RWPE2 (cell line): Measurements from ENCODE around the gene CBR3.

ENCODE experiments used
- ATAC-seq: fragments of 200-7000 bp; cut with Tn5 transposase; 3 replicates; pipeline ENCODE4 v1.9.1; 2021; ENCODE audit warnings: low read depth
- DNase-seq: peaks from one replicate; pipeline ENCODE4 v3.0.0-alpha.2; 2020; ENCODE audit warnings: low spot score
- H3K27ac ChIP-seq: fragments of 450-650 bp; 2 replicates; pipeline ENCODE4 v1.5.1; 2017; ENCODE audit warnings: mild to moderate bottlenecking; ENCODE audit not compliant: poor library complexity, severe bottlenecking
- H3K27me3 ChIP-seq: fragments of 250-450 bp; sonication (Bioruptor Pico); 2 replicates; pipeline ENCODE4 v1.5.1; 2021; ENCODE audit warnings: mild to moderate bottlenecking, moderate library complexity; ENCODE audit not compliant: insufficient read depth, poor library complexity, severe bottlenecking
- H3K36me3 ChIP-seq: fragments of 250-450 bp; sonication (Bioruptor Pico); 2 replicates; pipeline ENCODE4 v1.5.1; 2020; ENCODE audit warnings: low read depth, mild to moderate bottlenecking, moderate library complexity
- H3K4me1 ChIP-seq: fragments of 250-450 bp; sonication (Bioruptor Pico); 2 replicates; pipeline ENCODE4 v1.5.1; 2021; ENCODE audit warnings: mild to moderate bottlenecking, moderate library complexity; ENCODE audit not compliant: insufficient read depth, poor library complexity, severe bottlenecking
- H3K4me3 ChIP-seq: fragments of 250-450 bp; sonication (Bioruptor Pico); 2 replicates; pipeline ENCODE4 v1.5.1; 2021; ENCODE audit warnings: mild to moderate bottlenecking, moderate library complexity; ENCODE audit not compliant: severe bottlenecking
- H3K9me3 ChIP-seq: fragments of 250-450 bp; sonication (Bioruptor Pico); 2 replicates; pipeline ENCODE4 v1.5.1; 2021; ENCODE audit warnings: mild to moderate bottlenecking, moderate library complexity; ENCODE audit not compliant: severe bottlenecking
- CTCF ChIP-seq: fragments of 450-650 bp; IDR thresholded peaks from one replicate; pipeline ENCODE4 v1.5.1; 2017; ENCODE audit warnings: mild to moderate bottlenecking, moderate library complexity; ENCODE audit not compliant: poor library complexity, severe bottlenecking

The CBR3 gene

DNA sequence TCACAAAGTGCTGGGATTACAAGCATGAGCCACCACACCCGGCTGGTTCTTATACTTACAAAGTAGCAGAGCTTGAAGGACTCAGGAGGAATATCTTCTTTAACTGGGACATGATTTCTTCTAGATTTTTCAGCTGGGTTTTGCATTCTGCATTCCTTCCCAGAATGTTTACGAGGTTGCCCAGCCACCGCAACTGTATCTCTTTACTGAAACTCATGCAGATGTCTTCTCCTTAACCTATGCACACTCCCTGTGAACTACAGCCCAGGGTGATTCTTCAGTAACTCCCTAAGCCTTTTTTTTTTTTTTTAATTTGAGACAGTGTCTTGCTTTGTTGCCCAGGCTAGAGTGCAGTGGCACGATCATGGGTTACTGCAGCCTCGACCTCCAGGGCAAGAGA, 13.0 kb downstream of the CBR3 start:
- ATAC-seq, result no peak

DNA sequence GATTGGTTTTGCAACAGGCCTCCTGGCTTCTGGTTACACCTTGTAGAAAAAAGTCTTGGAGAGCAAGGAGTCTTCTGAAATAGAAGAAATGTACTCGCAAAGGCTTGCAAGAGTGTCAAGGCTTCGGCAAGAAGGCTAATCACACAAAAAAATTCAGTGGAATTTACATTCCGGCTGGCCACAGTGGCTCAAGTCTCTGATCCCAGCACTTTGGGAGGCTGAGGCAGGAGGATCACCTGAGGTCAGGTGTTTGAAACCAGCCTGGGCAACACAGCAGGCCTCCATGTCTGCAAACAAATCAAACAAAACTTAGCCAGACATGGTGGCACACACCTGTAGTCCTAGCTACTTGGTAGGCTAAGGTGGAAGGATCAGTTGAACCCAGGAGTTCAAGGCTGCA, 14.0 kb downstream of the CBR3 start:
- H3K9me3 ChIP-seq, result no peaks in the 10 kb centered on the region
- H3K27ac ChIP-seq, result no peak overlapping the region
- ATAC-seq (no peak), DNase-seq (no peak)
- H3K4me1 ChIP-seq, result no peaks in the 10 kb centered on the region
- no peaks in the 10 kb centered on the region for H3K36me3 ChIP-seq
- H3K4me3 ChIP-seq, result no peak overlapping the region
- no peaks in the 10 kb centered on the region for H3K27me3 ChIP-seq
- no peak for TF ChIP-seq CTCF

More for the DNA sequence above, 13.0 kb downstream of the CBR3 start:
- Histone ChIP-seq H3K27ac (no peak overlapping the region), H3K27me3 (no peaks in the 10 kb centered on the region), H3K4me3 (no peak overlapping the region), H3K9me3 (no peaks in the 10 kb centered on the region), H3K36me3 (no peaks in the 10 kb centered on the region), H3K4me1 (no peaks in the 10 kb centered on the region)
- TF ChIP-seq CTCF, result no peak
- DNase-seq, result no peak

- no peak overlapping the region for H3K4me3 ChIP-seq
These were observed 15.2 kb downstream of the CBR3 start for GRCh38 chr21:36149788-36150711.

GRCh38 chr21:36155603-36156338, 20.9 kb downstream of the CBR3 start:
- Histone ChIP-seq H3K4me1 (no peaks in the 10 kb centered on the region), H3K36me3 (no peaks in the 10 kb centered on the region), H3K9me3 (no peaks in the 10 kb centered on the region), H3K27me3 (no peaks in the 10 kb centered on the region), H3K4me3 (peak overlapping the region; percentile 49), H3K27ac (no peak overlapping the region)
- TF ChIP-seq CTCF, result no peak
- DNase-seq (no peak), ATAC-seq (peak; percentile 10)

More at GRCh38 chr21:36149788-36150711, 15.2 kb downstream of the CBR3 start:
- TF ChIP-seq CTCF, result no peak
- Histone ChIP-seq H3K4me1 (no peaks in the 10 kb centered on the region), H3K27me3 (no peaks in the 10 kb centered on the region), H3K9me3 (no peaks in the 10 kb centered on the region), H3K27ac (no peak overlapping the region), H3K36me3 (no peaks in the 10 kb centered on the region)
- no peak for ATAC-seq
- DNase-seq, result no peak
